Stimulated activated CD4-positive, alpha-beta T cell treated with anti-CD3 and anti-CD28 coated beads, Interleukin-12 subunit alpha, Interleukin-12 subunit beta, amount 100 ng/mL, for 4 hours (primary cell): Measurements from ENCODE around the gene DTHD1.

ENCODE experiments used
- DNase-seq: peaks from one replicate; pipeline ENCODE4 v3.0.0-alpha.2; 2020

DTHD1 gene

DNA sequence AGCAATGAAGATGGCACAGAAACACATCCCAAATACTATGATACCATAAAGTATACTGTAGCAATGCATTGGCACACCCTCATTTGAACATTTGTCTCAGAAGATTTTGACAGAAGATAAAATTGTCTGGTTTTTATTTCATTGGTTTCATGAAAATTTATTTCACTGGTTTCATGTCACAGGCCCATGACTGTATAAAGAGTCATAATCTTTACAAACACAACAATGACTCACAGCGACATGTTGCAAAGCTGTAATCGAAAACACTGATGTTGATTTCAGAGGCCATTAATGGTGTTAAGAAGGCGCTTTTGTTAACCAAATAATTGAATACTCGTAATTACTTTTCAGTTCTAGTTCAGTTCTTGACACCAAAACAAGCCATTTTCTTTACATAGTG, 8.1 kb upstream of the DTHD1 start:
- DNase-seq: no peak

DNA sequence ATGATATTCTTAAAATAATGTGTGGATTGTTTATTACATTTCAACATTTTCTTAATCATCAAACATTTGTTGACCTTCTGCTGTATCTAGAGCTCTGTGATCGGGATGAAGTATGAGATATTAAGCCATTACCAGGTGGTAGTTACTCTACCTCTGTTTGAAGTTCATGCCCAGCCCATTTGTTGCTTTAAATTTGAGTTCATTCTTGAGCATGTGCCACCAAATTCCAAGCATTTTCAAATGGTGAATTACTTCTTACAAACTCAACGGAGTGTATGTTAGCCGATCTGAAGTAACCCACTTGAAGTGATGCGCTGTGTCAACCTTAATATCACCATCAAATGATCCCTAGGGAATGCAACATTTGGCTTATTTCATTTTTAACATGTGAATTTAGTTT, 7.3 kb upstream of the DTHD1 start:
- no peak for DNase-seq

DNA sequence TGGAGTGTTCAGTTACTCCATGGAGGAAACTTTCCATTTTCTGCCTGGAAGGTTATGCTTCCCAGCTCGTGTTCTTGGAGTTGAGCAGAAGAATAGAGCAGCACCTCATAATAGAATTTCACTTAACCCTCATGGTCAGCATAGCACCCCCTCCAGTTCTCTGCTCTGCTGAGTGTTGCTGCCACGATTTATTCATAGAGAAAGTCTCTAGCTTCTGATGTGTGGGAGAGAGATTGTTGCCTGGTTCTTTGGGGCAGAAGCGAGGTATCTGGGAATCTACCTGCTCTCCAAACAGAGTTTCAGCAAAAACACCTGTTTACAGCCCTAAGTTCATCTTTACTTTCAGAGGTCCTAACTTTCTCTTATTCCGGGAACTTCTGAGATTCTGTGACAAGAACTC, 3.9 kb upstream of the DTHD1 start:
- DNase-seq: no peak

DNA sequence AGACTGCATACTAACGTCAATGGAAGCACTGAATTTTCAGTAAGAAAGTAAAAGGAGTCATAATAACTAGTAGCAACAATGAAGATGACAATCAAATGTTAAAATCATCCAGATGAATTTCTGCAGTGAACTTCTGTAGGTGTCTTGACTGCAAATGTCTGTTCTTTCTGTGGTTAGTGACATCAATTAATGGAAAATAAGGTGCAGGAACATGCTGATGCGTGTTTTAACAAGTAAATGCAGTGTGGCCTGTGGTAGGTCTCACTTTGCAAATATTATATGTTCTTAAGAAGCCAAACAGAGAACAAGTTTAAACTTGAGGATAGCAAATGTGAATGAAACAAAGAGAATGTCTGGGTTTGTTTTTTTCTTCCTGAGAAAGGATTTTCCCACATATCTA, 2.6 kb upstream of the DTHD1 start:
- no peak for DNase-seq

DNA sequence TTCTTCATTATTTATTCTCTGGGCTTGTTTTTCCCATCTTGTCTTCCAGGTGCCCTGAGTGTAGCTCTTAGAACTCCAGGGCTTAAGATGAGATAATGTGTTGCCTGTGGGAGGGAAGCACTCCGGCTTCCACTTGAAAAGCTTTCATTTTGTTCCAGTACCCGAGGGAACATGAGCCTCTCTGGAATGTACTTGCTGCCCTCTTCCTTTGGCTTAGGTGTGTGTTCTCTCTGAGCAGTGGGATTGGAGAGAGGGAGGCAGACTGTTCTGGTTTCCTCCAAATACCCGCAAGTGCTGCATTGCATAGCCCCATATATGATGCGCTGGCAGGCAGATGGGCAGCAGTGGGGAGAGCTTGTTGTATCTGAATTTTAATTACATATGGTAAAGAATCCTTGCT, 861 bp upstream of the DTHD1 start:
- DNase-seq: no peak

DNA sequence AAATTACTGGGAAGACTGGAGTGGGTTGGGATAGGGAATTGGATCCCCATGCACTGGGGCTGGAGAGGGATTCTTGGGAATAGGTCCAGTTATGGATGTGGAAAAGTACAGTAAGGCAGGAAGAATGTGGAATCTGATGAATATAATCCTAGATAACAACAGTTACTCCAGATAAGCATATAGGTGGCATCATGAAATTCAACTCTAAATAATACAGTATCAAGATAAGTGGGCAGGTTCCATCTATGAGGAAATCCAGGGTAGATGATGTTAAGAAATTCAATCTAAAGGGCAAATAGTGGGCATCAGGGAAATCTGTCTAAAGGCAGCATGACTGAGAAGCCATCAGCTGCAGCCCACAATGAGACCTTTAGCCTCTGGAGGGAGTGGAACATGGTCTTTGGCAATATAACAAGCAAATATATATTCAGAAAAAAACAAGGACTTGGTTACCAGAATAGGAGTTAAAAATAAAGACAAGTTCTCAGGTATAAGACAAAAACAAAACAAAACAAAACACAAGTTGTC, 1.2 kb downstream of the DTHD1 start:
- no peak for DNase-seq

DNA sequence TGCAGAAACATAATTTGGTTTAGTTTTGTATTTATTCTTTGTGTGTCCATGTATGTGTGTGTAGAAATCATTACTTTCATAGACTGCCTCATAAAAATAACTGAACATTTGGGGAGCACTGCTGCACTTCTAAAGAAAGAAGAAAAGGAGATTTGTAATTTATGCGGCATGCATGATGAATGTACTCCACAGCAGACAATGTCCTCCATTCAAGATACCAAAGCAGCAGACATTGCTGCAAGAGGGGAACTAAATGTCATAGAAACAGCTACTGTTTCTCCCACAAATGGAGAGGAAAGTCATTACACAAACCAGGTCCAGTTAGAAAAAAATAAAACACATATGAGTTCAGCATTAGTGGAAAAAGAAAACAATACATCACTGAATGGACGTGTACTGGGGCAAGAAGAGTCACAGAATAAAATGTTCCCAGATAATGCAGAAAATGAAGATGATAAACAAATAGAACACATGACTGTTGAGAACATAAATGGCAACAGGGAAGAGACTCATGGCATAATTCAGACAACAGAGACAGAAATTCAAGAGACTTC, 2.6 kb downstream of the DTHD1 start:
- DNase-seq: no peak

DNA sequence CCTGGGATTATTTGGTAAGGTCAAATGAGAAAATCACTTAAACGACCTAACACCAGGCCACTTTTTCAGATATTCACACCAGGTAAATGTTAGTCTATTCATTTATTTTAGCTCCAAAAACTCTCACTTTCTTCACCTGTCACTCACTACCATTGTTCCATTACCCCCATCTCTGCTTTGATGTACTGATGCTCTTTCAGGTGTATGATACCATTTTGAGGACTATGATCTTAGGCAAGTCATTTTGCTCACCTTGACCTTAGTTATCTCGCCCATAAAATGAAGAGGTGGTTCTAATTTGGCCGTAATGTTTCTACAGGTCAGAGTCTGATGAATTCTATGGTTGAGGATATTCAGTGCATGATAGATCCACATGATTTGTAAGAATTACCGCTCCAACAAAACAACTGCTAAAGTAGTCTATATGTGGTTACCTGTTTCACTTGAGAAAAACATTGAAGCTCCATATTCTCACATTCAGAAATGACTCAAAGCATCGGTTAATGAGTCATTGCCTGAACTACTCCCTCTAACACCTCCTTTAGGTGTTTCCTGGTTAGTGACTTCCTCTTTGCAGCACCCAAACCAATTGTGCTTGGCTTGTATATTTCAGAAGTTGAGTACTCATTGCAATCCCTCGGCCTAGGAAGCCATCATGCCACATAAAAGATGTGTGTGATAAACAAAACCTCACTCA, 4.5 kb downstream of the DTHD1 start:
- DNase-seq: peak; percentile 7

DNA sequence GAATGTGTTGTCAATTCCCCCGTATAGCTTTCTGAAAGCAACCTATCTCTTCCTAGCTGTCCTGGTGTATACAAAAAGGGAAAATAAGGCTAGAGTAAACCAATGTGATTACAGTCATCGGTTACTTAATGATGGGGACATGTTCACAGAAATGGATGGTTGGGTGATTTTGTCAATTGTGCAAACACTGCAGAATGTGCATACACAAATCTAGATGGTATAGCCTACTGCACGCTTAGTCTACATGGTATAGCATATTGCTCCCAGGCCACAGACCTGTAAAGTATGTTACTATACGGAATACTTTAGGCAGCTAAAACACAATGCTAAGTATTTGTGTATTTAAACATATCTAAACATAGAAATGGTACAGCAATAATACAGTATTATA, 5.1 kb downstream of the DTHD1 start:
- no peak for DNase-seq

DNA sequence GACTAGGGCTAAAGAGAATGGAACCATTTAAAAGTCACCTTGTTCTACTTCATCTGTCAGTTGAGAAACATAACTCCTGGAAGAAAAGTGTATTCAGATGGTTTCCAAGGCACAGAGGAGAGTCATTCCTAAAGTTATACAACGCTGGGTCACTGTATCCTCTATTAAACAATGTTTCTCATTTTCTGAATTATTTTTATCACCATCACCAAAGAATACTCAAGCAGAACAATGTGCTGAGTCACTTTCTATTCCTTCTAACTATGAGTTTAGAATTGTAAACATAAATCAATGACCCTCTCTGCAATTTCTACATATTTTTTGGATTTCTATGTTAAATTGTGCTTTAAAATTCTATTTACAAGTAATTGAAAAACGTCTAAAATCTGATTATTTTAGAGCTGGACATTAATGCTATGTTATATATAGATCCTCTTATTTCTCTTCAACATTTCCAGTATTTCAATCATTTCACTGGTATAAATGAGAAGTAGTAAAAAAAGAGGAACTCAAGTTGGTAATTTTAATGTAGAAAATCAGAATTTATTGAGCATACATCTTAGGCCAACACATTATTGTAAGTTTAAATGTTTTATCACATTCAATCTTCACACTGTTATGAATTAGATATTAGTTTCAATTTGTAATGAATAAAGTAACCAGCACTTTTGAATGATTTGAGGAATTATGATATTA, 7.5 kb downstream of the DTHD1 start:
- DNase-seq: no peak

DNA sequence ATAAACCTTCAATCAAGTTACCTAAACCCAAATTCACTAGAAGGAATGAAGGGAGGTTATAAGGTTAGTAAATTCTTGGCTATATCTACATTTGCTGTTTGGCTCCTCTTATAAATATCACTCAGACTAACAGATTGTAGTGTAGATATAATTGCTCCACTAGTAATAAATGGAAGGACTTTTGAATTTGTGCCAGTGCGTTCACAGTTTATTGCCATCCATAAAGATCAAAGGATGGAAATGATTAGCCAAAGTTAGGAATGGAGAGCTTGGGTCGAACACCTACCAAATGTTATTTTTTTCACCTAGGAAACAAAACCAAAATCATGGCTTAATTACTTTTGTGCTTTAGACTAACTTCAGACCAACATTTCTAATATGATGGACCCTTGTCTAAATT, 9.2 kb downstream of the DTHD1 start:
- DNase-seq: no peak

DNA sequence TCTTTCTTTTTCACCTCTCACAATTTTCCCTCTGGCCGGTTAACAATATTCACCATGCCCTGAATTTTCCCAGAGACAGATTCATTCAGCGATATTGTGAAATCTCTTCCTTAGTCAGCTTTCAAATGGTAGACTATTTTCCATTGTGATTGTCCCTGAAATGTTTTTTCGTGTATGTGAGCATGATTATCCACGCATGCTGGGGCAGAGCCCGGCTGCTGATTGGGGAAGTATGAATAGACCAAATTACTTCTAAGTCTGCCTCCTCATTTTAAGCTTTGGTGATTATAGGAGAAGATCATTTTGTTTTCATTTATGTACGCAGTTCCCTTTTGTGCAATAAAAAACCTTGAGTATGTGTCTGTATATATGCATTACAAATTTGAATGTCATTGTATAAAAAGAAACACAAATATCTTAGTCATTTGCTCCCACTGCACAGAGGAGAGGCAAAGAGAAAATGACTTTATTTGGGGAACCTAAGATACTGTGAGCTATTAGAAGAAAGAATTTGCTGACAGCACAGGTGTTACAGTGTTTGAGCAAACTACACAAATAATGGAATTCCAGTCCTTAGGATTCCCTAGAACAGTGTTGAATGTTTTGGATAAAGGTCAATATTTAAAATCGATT, 11.3 kb downstream of the DTHD1 start:
- DNase-seq: no peak

DNA sequence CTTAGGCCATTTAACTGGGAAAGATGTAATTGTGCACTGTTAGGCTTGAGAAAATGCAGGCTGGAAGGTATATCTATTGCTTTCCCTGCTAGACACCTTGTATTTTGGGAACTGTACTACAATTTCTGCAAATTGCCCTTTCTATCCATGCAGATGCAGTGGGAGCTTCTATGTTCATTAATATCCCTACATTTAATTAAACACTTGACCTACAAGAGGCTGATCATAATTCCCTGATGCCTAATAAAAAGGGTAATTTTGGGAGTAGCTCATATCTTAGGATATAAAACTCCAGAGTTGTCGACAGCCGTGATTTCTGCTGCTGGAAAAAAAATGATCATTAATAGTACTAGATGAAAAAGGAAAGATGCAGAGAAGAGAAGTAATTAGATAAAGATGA, 19.7 kb downstream of the DTHD1 start:
- DNase-seq: no peak

DNA sequence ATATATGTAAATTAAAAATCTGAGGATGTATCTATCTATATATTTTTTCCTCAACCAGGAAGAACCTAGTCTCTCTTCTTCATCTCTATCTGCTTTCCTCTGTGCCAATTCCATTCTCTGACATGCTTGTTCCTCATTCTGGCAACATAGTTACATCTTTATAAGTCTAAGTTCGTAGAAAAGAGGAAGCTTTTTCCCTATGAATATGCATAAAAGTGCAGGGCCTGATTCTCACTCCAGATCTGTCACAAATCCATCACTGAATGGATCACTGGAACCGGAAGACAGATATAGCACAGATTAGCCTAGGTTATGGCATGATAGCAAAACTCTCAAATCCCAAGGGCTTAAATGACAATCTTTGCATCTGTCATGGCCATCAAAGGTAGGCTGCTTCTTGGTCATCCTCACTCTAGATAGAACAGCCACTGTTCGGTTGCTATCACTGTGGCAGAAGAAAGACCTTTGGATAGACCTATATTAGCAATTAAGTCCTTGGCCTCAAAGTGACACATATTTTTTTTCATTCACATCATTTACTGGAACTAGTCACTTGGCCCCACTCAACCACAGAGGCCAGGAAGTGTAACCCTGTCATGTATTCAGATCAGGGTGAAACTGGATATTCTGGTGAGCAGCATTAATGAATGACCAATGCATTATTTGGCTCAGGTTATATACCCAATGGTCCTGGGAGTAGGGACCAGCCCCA, 22.2 kb downstream of the DTHD1 start:
- DNase-seq: no peak

DNA sequence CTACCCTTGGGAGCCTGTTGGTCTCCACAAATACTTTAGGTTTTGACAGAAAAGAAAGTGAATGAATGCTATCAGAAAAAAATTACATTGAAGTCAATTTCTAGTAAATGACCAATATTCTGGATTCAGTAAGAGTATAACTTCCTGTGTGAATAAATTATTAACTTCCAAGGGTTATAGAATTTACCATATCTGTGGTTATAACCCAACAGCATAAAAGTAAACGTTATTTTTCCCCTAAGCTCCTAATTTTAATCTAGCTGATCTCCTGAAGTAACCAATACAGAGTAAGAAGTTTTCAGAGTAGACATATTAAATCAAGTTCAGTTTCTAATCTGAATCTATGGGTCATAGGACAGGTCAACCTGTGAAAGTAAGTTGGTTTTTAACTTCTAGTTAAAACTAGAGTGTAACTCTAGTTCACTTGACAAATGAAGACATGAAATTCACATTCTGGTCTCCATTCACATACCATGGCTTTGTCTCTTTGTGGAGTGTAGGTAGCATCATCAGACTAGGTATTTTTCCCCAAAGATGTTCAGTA, 22.8 kb downstream of the DTHD1 start:
- DNase-seq: no peak

DNA sequence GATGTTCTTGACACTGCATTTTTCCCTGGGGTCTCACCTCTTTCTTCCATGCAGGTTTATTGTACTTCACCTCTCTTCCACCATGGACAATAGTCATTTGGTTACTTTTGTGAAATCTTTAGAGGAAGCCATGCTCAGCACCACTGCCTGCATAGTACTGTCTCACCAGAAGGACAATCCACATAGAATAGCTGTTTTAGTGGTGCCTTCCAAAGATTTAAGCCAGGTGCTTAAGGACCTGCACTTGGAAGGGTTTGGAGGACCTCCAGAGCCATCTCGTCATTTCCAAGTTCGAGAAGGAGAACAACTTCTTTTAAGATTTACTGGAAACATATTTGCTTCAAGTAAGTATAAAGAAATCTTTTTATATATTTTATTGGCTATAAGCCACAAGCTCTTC, 26.7 kb downstream of the DTHD1 start:
- DNase-seq: no peak

DNA sequence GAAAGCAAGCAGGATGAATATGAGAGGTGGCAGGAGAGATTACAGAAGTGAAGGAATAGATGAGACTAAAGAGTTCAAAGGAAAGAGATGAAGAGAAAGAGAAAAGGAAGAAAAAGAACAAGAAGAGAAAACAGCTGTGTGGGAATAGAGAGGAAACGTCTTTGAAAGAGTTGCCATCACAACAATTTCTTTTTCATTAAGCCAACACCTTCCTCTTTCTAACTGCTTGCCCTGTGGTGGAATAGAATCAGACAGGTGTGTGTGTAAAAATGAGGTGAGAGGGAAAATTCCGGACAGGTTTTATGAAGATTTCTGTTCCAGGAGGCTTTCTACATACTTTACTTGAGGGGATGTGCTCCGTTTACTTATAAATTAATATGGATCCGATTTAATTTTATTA, 28.8 kb downstream of the DTHD1 start:
- no peak for DNase-seq

DNA sequence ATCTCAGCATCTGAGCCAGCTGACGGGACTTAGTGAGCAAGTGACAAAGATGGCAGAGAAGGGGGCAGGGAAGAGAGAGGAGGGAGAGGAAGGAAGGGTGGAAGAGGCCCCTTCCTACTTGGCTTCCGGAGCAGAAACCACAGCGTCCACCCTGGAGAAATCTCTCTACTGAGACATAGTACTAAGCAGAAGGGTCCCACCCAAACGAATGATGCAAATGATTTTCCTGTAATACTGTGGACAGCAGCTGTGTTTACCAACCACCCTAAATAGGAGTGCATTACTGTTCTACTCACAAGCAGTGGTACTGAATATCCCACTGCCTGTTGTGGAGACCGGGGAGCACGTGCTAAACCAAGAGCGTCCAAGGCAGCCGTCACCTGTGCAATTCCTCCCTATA, 29.4 kb downstream of the DTHD1 start:
- DNase-seq: no peak

DNA sequence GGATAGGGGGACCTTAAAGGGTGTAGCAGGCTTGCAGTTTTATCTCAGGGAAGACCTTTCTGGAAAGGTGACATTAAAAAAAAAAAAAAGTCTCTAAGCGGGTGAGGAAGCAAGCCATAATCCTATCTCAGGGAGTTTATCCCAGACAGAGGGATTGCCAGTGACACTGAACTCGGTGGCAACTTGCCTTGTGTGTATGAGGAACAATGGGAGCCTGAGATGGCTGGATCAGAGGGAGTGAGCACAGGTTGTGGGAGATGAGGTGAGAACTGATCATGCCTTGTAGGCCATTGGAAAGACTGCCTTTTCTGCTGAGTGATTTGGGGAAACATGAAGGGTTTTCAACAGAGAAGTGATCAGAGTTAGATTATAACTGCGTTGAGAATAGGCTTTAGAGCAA, 31.1 kb downstream of the DTHD1 start:
- no peak for DNase-seq

DNA sequence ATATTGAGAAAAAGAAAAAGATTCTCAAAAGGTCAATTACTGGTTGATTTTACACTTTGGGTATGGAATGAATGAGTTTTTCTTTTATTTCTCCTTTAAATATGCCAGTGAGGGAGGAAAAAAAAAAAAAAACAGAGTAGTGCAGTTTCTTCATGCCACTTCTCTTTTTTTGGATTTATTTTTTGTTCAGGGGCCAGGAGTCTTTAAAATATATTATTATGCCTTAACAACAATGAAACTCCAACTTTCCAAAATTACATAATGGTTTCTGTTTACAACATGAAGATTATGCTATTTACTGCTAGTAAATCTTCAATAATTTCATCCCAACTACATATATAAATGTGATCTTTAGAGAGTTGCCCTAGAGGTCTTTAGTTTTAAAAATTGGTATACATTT, 31.9 kb downstream of the DTHD1 start:
- DNase-seq: no peak

DNA sequence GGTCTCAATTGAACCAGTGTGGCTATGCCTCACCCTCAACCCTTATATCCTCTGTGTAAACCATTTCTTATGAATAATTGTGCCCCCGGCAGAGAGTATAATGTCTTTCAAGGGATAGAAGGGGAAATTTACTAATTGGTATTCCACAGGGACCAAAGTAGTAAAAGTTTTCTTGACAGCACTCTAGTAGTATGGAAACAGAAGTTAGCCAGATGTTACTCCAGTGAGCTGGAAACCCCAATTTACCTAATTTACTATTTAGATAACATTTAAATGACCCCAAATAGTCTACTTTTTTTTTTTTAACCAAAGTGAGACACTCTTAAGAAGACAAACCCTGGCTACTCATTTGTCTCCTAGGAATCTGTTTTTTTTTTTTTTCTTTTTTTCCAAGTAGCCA, 32.3 kb downstream of the DTHD1 start:
- DNase-seq: no peak

DNA sequence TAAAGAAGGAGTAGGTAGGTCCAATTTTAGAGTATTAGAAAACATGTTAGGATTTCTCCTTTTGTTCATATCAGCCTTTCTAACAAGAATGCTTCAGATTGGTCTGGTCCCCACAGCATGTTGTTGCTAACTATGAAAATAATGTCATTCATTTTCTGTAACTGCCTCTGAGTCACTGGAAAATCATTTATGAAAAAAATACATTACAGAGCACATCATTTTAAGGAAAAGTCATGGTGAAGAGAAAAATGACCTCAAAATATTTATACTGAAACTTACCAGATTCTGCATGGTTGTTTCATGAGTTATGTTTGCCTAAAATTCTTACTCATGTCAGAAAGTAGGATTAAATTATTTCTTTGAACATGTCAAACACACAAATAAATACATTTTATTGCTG, 35.2 kb downstream of the DTHD1 start:
- DNase-seq: no peak

DNA sequence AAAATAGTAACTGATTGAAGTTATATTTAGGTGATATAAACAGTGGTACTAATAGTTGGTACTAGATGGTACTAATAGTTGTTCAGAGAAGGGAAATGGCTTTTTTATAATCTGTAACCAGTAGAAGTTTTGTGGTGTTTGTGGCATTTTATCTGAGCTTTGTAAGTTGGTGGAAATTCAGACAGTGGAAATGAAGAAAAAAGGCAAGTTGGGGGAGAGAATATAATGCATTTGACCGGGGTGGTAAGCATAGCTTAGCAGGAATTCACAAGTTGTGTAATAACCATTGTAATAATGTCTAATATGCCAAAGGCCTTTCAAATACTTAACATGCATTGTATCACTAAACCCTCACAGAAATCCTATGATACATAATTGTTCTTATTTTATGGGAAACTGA, 36.3 kb downstream of the DTHD1 start:
- DNase-seq: no peak
